Panc1 (cell line): ENCODE data around the gene RPRD1B. TPM values are rescaled to one million over a fixed set of nuclear protein-coding genes. Genes with fewer than 3 reads are reported as not detected.

Source experiments
- ATAC-seq: fragments of 200-7000 bp; cut with Tn5 transposase; 2 replicates; pipeline ENCODE4 v1.9.1; 2020; ENCODE audit warnings: mild to moderate bottlenecking, moderate library complexity
- BruUV-seq: library from RNA; stranded (reverse); fragments of 400-500 nt; replicated peaks from 2 replicates; lab custom pipeline; 2021; lab: Mats Ljungman, UMichigan
- CTCF ChIA-PET: fragments of 300-600 bp; sonication (Branson Sonifier 250); formaldehyde crosslinking; loops from one replicate; lab custom pipeline; 2022; ENCODE audit warnings: antibody characterized with exemption; lab: Charles Lee
- POLR2A ChIA-PET: fragments of 300-600 bp; sonication (Branson Sonifier 250); formaldehyde crosslinking; loops from one replicate; lab custom pipeline; 2022; ENCODE audit warnings: antibody characterized with exemption; lab: Charles Lee
- DNase-seq: peaks from one replicate; pipeline ENCODE4 v3.0.0-alpha.2; 2010; ENCODE audit warnings: low read depth, low spot score
- H3K27ac ChIP-seq: 2 replicates; pipeline ENCODE4 v1.5.1; 2011; ENCODE audit warnings: mild to moderate bottlenecking, low read length, inconsistent platforms
- H3K27me3 ChIP-seq: fragments of 200-500 bp; sonication (Bioruptor generic); 2 replicates; pipeline ENCODE4 v1.6.0; 2014; ENCODE audit warnings: low read length, inconsistent platforms; ENCODE audit not compliant: control insufficient read depth, insufficient read depth
- H3K36me3 ChIP-seq: fragments of 200-500 bp; sonication (Bioruptor generic); 2 replicates; pipeline ENCODE4 v1.5.1; 2014; ENCODE audit warnings: inconsistent platforms, mild to moderate bottlenecking, low read length, moderate library complexity; ENCODE audit not compliant: control insufficient read depth, insufficient read depth
- H3K4me1 ChIP-seq: 2 replicates; pipeline ENCODE4 v1.5.1; 2011; ENCODE audit warnings: inconsistent platforms, mild to moderate bottlenecking, low read length, moderate library complexity; ENCODE audit not compliant: control insufficient read depth, insufficient read depth
- H3K4me3 ChIP-seq, 2 experiments: 2 replicates each; pipeline ENCODE4 v1.5.1; 2011 to 2012; ENCODE audit warnings: low read depth in 2 of 2, low read length in 2 of 2, mild to moderate bottlenecking in 2 of 2, inconsistent platforms in 1 of 2, moderate library complexity in 1 of 2
- H3K9me3 ChIP-seq: fragments of 200-500 bp; sonication (Bioruptor generic); 2 replicates; pipeline ENCODE4 v1.5.1; 2014; ENCODE audit warnings: low read depth, mild to moderate bottlenecking, inconsistent platforms, low read length, moderate library complexity; ENCODE audit not compliant: control insufficient read depth, insufficient read depth
- CTCF ChIP-seq: fragments of 450-650 bp; IDR thresholded peaks from 2 replicates; pipeline ENCODE4 v1.5.1; 2017; ENCODE audit warnings: mild to moderate bottlenecking
- POLR2AphosphoS5 ChIP-seq: IDR thresholded peaks from 2 replicates; pipeline ENCODE4 v1.6.1; 2012; ENCODE audit warnings: mild to moderate bottlenecking, low read depth, low read length, moderate library complexity
- REST ChIP-seq, 2 experiments: IDR thresholded peaks; 2 replicates each; pipeline ENCODE4 v1.6.1; 2011 to 2012; ENCODE audit warnings: low read depth in 2 of 2, control low read depth in 1 of 2, low read length in 1 of 2, mild to moderate bottlenecking in 1 of 2, moderate library complexity in 1 of 2; ENCODE audit not compliant: insufficient read depth in 1 of 2
- in situ Hi-C: cut with HindIII; loops from 2 replicates; pipeline ENCODE4 v1.10.0; 2016; ENCODE audit warnings: low sequenced_read_pairs, low pct_unique_long_range_greater_than_20kb
- intact Hi-C: fragments of 100-400 bp; cut with micrococcal nuclease; formaldehyde crosslinking; loops from one replicate; pipeline ENCODE4 v1.10.0; 2022; ENCODE audit not compliant: unreplicated experiment
- total RNA-seq: library from RNA; stranded (reverse); gene quantifications from one replicate; pipeline ENCODE4 v1.2.1, GENCODE V29; 2021; ENCODE audit not compliant: unreplicated experiment

Gene RPRD1B
- total RNA-seq, 1 experiment from 2014 or later = 33.6 TPM

- intact Hi-C loops = no loop called here
- BruUV-seq = no TSS peak
- no peak for ATAC-seq
Observed at GRCh38 chr20:38113401-38114325, 80.1 kb downstream of the RPRD1B start.

GRCh38 chr20:38114353-38114791 lies 80.8 kb downstream of the RPRD1B start:
- ChIA-PET CTCF (interaction anchor here (1.0 kb wide), 1 partner anchor 343 kb away, joined by 3 read pairs; no protein-coding TSS in a partner anchor), POLR2A (no interaction called here)
- Histone ChIP-seq H3K27ac (peak overlapping the region; percentile 40), H3K27me3 (no peaks in the 10 kb centered on the region), H3K4me1 (peaks cover 27% of the 10 kb centered on the region), H3K36me3 (no peaks in the 10 kb centered on the region), H3K9me3 (no peaks in the 10 kb centered on the region), H3K4me3 (no peak overlapping the region)
- no TSS peak for BruUV-seq
- intact Hi-C loops (no loop called here), in situ Hi-C loops (no loop called here)
- DNase-seq (no peak), ATAC-seq (no peak)
- TF ChIP-seq CTCF (no peak), POLR2AphosphoS5 (no peak)

More at GRCh38 chr20:38113401-38114325, 80.1 kb downstream of the RPRD1B start:
- POLR2A ChIA-PET = no interaction called here
- H3K9me3 ChIP-seq = no peaks in the 10 kb centered on the region
- no peaks in the 10 kb centered on the region for H3K27me3 ChIP-seq
- in situ Hi-C loops = no loop called here
- CTCF ChIA-PET = interaction anchor here (0.6 to 1.0 kb wide), 2 partner anchors 31 to 343 kb away, joined by 3 to 4 read pairs; no protein-coding TSS in a partner anchor
- peak overlapping the region; percentile 40 for H3K27ac ChIP-seq
- peaks cover 34% of the 10 kb centered on the region for H3K4me1 ChIP-seq
- TF ChIP-seq CTCF = peak; percentile 62
- no peak for TF ChIP-seq REST (IDR thresholded peaks at IDR 0.05; ENCODE audit: insufficient read depth in 1 of 2, low read depth in 2 of 2, low read length in 1 of 2)
- no peak for DNase-seq
- no peaks in the 10 kb centered on the region for H3K36me3 ChIP-seq
- H3K4me3 ChIP-seq = no peak overlapping the region
